ENCODE measurements around the gene C1orf226. TPM values are rescaled to one million over a fixed set of nuclear protein-coding genes. Genes with fewer than 3 reads are reported as not detected.

Gene C1orf226
- total RNA-seq, 1 donor from 2014 or later: 5.1 TPM

GRCh38 chr1:162385280-162385623 is 3.7 kb downstream of the C1orf226 start:
- DNase-seq (ENCODE audit: low spot score in 2 of 2, unreplicated experiment in 2 of 2): no peak
- no peak for TF ChIP-seq CTCF (IDR thresholded peaks at IDR 0.05; ENCODE audit: unreplicated experiment)
- H3K27ac Mint-ChIP-seq: no peak overlapping the region
- H3K4me1 Mint-ChIP-seq: peaks cover 12% of the 10 kb centered on the region
- H3K36me3 Mint-ChIP-seq: peaks cover 3% of the 10 kb centered on the region
- no peaks in the 10 kb centered on the region for H3K9me3 Mint-ChIP-seq
- peaks cover 4% of the 10 kb centered on the region for H3K27me3 Mint-ChIP-seq (ENCODE audit: low read depth)
- H3K4me3 Mint-ChIP-seq: no peak overlapping the region

- H3K4me3 Mint-ChIP-seq: no peak overlapping the region
- peaks cover 3% of the 10 kb centered on the region for H3K36me3 Mint-ChIP-seq
- no peak for TF ChIP-seq CTCF (IDR thresholded peaks at IDR 0.05; ENCODE audit: unreplicated experiment)
- no peak overlapping the region for H3K27ac Mint-ChIP-seq
- no peaks in the 10 kb centered on the region for H3K9me3 Mint-ChIP-seq
- peaks cover 7% of the 10 kb centered on the region for H3K27me3 Mint-ChIP-seq (ENCODE audit: low read depth)
- H3K4me1 Mint-ChIP-seq: peaks cover 12% of the 10 kb centered on the region
- no peak for DNase-seq (ENCODE audit: low spot score in 2 of 2, unreplicated experiment in 2 of 2)
These were observed 4.2 kb downstream of the C1orf226 start for GRCh38 chr1:162385702-162386101.

- no peak for TF ChIP-seq CTCF (IDR thresholded peaks at IDR 0.05; ENCODE audit: unreplicated experiment)
- DNase-seq (ENCODE audit: low spot score in 2 of 2, unreplicated experiment in 2 of 2): no peak
- Mint-ChIP-seq H3K36me3 (peaks cover 3% of the 10 kb centered on the region), H3K9me3 (no peaks in the 10 kb centered on the region), H3K4me1 (peaks cover 12% of the 10 kb centered on the region), H3K27ac (no peak overlapping the region), H3K27me3 (ENCODE audit: low read depth) (peaks cover 9% of the 10 kb centered on the region), H3K4me3 (no peak overlapping the region)
These were observed 5.0 kb downstream of the C1orf226 start for GRCh38 chr1:162386292-162387225.

- peaks cover 15% of the 10 kb centered on the region for H3K4me1 Mint-ChIP-seq
- no peaks in the 10 kb centered on the region for H3K9me3 Mint-ChIP-seq
- H3K27me3 Mint-ChIP-seq (ENCODE audit: low read depth): peaks cover 9% of the 10 kb centered on the region
- DNase-seq (ENCODE audit: low spot score in 2 of 2, unreplicated experiment in 2 of 2): no peak
- H3K27ac Mint-ChIP-seq: no peak overlapping the region
- peaks cover 3% of the 10 kb centered on the region for H3K36me3 Mint-ChIP-seq
- no peak for TF ChIP-seq CTCF (IDR thresholded peaks at IDR 0.05; ENCODE audit: unreplicated experiment)
- H3K4me3 Mint-ChIP-seq: no peak overlapping the region
These were observed 5.9 kb downstream of the C1orf226 start for GRCh38 chr1:162387226-162388082.

GRCh38 chr1:162388083-162388594 is 6.6 kb downstream of the C1orf226 start:
- DNase-seq (ENCODE audit: low spot score in 2 of 2, unreplicated experiment in 2 of 2): no peak
- Mint-ChIP-seq H3K27ac (no peak overlapping the region), H3K9me3 (no peaks in the 10 kb centered on the region), H3K36me3 (peaks cover 2% of the 10 kb centered on the region), H3K4me3 (no peak overlapping the region), H3K27me3 (ENCODE audit: low read depth) (peaks cover 10% of the 10 kb centered on the region), H3K4me1 (peaks cover 15% of the 10 kb centered on the region)
- TF ChIP-seq CTCF (IDR thresholded peaks at IDR 0.05; ENCODE audit: unreplicated experiment): no peak

Measured in mesothelial cell of epicardium (in vitro differentiated cells).